KBM-7 (cell line): Measurements from ENCODE around the gene ZBED5.
"Not testable (repeated sequence)": the region's sequence is repeated elsewhere in the genome, so short reads cannot be mapped to it uniquely, and the experiment has no call there.

ENCODE experiments used
- DNase-seq: peaks from one replicate; pipeline ENCODE4 v3.0.0-alpha.2; 2015
- in situ Hi-C: fragments of 300-500 bp; cut with MboI; formaldehyde crosslinking; loops from 2 replicates; pipeline ENCODE4 v1.14.3; 2020; ENCODE audit warnings: low sequenced_read_pairs, low pct_unique_long_range_greater_than_20kb, mixed read lengths

The ZBED5 gene

DNA sequence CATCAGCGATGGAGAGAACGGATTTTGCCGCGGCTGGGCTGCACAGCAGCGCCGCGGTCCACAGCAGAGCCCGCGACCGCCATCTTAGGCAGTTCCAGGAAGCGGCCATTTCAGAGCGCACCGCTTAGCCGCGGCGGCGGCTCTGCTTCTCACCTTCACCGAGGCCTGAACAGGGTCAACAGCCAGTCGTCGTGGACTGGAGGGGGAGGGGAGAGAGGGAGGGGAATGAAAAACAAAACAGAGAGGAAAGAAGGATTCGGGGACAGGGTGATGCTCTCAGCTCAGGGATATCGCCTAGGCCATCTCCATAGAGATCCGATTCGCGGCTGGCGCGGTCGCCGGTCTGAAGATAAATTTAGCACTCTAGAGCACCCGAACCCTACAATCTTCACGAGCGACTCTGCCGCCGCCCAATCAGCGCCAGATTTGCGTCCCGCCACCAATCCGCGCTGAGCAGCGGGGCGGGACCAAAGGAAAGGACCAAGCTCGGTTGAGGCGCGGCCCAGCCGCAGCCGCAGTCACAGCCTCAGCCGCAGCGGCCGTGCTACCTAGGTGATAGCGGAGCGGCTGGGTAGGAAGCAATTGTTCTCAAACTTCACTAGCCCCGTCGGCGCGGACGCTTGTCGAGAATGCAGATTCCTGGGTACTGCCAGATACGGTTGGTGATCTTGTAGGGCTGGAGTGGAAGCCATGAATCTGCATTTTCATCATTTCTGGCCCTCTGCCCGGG is at the start of gene ZBED5:
Gene ZBED5, minus strand, starts transcription at position 345 of the 730 bp plus-strand sequence. CDS start 3,108 bp downstream, outside the sequence.
- in situ Hi-C loops: no loop called here
- peak; percentile 99 for DNase-seq

DNA sequence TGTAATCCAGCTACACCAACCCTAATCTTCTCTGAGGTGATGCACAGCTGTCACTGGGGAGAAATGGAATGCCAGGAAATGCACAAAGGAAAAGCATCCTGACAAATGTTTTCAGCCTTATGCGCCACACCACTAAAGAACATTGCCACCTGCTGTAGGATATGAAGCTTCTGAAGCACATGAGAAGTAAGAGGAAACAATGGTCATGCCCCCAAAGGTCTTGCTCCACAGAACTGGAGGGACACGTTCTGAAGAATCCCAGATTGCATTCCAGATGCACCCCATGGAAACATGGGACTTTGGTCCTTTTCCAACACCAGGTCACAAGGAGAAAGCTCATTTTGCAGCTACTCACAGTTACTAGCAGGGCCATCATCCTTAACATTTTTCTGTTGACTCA is 48.7 kb upstream of the ZBED5 start:
- in situ Hi-C loops: no loop called here
- no peak for DNase-seq

DNA sequence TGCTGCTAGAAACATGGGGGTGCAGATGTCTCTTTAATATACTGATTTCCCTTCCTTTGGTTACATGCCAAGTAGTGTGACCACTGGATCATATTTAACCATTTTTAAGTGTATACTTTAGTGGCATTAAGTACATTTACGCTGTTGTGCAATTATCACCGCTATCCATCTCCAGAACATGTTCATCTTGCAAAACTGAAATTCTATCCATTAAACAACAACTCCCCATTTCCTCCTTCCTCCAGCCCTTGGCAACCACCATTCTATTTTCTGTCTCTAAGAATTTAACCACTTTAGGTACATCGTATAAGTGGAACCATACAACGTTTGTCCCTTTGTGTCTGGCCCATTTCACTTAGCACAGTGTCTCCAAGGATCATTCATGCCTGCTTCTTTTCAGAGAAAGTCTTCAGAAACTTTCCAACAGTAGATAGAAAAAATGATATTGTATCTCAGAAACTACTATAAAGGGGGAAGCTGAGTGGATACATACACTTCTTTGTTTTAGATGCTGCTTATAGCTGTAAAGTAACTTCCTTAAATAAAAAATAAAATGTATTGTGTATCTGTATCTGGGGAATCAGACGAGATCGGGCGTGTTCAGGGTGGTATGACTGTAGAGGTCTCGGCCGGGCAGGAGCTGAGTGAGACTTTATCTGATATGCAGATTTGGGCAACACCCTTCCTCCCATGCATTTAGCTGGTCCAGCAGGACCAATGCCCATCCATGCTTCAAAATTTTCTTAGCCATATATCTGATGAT is 44.6 kb upstream of the ZBED5 start:
- in situ Hi-C loops: no loop called here
- DNase-seq: peak; percentile 72

DNA sequence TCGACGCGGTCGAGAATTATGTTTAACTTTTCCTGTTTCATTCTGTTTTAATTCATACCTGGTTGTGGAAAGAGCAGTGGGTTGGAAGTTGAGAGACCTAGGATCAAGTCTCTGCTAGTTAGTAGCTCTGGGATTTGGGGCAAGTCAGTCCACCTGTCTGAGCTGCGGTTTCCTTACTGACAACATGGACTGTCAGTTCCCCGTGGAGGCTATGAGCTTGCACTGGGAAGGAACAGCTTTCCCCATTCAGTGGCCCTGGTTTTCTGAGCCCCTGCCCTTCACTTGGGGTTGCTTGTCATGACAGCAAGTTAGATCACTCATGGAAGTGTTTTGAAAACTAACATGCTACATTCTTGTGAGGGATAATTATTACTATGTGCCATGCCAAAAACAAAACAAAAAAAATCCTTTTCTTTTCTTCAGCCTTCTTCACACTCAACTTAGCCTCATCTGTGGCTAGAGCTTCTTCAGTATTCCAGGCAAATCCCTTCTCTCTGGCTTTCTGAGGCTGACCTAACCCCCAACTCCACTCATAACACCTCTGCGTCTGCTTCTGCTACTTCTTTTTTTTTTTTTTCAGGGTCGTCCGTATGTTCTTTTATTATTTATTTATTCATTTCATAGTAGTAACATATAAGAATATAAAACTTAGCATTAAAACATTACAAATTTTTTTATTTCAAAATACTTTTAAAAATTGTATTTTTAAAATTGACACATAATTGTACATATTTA is 43.0 kb upstream of the ZBED5 start:
- peak; percentile 21 for DNase-seq

DNA sequence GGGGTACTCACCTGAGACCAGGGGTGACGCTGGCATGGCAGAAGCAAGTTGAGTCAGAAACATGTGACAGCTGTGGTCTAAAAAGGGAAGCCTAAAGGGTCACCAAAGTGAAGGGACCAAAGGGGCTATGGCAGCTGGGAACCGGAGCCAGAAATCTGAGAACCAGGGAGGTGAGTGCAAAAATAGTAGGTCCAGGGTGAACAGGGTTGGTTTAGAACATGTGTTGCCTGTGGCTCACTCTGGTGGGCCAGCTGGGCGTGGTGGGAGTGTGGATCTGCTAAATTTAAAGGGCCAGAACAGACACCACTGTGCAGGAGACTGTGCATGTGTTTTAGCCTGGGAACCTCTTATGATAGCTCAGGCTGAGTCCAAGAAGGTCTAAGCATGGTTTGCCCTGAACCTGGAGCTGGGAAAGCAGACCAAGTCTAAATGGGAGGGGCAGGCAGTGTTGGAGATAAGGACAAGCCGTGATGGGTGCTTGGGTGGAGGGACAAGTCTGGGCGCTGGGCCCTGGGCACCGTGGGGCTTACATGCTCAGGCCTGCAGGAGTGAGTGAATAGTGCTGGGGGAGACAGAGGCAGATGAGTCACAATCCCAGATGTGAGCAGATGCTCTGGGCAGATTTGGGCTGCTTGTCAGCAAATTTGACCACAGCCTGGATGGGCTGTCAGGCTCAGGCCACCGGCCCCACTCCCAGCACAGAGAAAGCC is 41.4 kb upstream of the ZBED5 start:
- DNase-seq: no peak
- in situ Hi-C loops: no loop called here

More for the DNA sequence above, 43.0 kb upstream of the ZBED5 start:
- in situ Hi-C loops: no loop called here

DNA sequence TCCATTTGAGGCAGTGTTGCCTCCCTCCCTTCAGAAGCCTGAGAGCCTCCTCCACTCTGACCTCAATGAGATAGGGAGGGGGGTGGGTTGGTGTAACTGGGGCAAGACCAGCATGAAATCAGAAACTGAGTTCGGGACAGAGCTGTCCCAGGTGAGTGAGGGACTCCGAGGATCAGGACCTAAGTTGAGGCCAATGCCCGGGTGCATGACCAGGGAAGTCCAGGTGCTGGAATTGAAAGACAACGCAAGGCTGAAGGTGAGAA is 40.8 kb upstream of the ZBED5 start:
- in situ Hi-C loops: no loop called here

DNA sequence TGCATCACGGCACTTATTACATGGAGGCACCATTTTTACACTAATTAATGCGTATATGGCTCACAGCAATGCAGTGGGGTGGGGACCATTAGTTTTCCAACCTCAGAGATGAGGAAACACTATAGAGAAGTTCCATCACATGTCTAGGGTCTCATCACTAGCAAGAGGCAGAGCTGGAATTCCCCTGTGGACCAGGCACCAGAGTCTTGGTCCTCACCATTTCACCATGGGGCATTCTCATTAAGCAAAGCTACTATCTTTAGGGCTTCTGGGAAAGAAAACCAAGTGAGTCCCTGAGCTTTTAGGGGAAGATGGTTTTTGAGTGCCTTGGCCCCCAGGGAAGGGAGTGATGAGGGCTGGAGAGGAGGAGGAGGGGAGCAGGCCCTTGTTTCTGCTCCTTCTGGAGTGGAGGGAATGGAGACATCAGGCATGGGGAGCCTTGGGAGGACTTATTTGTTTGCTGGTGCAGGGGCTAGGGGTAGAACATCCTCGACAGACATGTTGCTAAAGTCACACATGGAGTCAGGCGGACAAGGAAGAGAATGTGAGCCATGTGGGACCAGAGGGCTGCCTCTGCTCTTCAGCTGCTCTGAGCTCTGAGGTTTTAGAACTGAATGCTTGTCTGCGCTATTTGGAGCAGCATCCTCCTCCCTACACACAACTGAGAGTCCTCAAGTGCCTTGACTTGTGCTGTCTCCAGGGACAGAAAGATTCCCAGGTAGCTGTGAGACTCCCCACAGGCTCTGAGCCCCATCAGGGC is 40.3 kb upstream of the ZBED5 start:
- DNase-seq: no peak
- in situ Hi-C loops: no loop called here

More for the DNA sequence above, 40.8 kb upstream of the ZBED5 start:
- DNase-seq: no peak

DNA sequence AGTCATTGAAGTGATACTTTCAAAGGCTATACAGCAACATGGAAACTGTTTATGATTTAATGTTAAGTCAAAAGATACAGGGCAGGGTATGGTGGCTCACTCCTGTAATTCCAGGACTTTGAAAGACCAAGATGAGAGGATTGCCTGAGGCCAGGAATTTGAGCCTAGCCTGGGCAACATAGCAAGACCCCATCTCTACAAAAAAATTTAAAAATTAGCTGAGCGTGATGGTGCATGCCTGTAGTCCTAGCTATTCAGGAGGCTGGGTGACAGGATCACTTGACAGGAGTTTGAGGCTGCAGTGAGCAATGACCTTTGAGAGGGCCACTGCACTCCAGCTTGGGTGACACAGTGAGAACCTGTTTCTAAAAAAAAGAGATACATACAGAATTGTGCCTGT is 39.3 kb upstream of the ZBED5 start:
- in situ Hi-C loops: no loop called here
- DNase-seq: no peak

DNA sequence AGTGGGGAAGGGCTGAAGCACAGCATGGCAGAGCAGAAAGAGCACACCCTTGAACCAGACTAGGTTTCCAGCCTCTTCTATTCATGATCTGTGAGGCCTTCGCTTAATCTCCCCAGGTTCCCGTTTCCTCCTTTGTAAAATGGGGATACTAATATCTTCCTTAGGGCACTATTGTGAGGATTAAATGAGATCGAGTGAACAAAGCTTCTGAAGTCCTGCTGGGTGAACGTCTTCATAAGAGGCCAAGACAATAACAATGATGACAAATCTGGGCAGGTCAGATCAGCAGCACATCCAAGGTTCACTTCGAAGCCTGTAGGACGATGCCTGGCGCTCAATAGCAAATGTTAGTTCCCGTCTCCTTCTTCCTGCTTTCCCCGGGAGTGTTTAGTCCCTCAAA is 38.6 kb upstream of the ZBED5 start:
- no peak for DNase-seq
- in situ Hi-C loops: no loop called here

DNA sequence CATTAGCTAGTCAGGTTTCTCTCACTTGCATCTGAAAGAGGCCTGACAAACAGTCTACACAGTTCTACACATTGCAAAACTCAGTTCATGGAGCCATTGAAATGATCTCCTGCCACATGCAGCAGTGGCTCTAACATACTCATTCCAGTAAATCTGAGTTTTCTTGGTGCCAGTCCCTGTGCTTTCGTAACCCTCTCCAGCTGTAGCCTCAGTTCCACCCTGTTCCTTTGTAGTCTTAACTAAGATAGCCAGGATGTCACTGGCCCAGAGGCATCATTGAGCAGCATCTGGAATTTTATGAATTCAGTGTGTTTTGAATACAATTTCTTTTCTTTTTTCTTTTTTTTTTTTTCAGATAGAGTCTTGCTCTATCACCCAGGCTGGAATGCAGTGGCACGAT is 37.4 kb upstream of the ZBED5 start:
- DNase-seq: no peak

DNA sequence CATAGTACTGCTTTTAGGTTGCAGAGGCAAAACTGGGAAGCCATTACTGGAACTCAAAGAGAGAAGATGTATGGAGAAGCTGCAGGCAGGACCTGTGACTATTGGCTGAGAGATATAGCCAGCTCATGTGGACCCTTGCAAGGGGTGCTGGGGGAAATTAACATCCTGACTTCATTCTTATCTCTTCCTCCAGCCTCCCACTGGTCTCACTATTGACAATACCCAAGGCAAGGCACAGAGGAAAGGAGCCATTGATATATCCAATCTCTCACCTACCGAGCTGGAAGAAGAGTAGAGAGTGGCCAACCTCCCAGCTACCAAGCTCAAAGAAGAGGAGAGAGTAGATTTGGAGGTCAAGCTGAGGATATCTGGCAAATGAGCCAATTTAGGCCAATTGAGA is 36.8 kb upstream of the ZBED5 start:
- in situ Hi-C loops: no loop called here
- no peak for DNase-seq

More for the DNA sequence above, 37.4 kb upstream of the ZBED5 start:
- in situ Hi-C loops: no loop called here

DNA sequence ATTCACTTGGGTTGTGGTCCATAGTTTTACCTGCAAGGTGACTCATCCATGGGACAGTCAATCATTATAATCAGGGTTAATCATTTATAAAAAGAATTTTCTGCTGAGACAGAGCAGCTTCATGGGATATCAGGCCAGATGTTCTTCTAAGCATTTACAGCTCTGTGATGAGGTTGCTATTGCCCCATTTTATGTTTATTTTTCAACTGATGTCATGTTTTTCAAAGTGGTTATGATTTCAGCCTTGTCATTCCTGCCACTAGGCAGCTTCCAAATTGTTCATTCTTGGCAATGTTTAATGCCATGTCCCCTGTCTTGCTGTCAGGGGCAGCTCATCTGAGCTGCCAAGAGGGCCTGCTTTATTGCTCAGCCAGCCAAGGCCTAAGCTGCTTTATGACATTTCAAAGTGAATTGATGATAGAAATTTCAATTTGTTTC is 35.9 kb upstream of the ZBED5 start:
- in situ Hi-C loops: no loop called here
- DNase-seq: no peak

DNA sequence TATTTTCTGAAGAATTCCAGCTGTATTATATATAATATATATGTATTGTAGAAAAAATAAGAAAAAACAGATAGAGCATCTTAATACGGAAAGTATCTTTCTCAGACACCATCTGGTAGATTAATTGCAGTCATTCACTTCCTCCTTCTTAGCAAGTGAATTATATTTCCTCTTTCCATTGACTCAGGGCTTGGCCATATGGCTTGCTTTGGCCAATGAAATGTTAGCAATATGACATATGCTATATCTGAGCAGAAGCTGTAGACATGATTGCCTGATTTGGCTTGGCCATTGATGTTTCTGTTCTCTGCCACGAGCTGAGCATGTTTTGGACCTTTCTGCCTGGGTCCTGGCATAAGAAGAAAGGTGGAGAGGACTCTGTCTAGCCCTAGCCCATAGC is 34.4 kb upstream of the ZBED5 start:
- in situ Hi-C loops: no loop called here
- peak; percentile 78 for DNase-seq

DNA sequence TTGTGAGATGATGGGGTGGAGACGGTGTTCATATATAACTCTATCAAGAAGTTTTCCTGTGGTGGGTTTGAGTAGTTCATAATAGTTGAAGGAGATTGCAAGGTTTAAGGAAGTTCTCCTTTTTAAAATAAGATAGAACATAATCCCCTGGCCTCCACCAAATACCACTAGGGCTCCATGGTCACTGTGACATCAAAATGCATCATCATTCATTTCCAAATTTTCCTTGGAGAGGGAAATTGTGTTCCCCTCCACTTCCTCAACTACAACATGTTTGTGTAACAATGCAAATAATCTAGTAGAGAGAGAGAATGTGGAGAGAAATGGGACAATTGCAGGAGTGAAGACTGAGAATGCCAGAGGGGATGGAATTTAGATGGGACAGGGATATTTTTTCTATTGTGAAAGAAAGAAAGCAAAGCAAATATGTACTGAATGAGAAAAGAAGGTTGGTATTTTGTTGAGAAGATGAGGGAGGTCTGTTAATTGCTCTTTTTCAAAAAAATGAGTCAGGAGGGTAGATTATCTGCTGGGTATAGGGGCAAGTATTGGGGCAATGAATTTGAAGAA is 33.4 kb upstream of the ZBED5 start:
- in situ Hi-C loops: no loop called here
- DNase-seq: no peak

DNA sequence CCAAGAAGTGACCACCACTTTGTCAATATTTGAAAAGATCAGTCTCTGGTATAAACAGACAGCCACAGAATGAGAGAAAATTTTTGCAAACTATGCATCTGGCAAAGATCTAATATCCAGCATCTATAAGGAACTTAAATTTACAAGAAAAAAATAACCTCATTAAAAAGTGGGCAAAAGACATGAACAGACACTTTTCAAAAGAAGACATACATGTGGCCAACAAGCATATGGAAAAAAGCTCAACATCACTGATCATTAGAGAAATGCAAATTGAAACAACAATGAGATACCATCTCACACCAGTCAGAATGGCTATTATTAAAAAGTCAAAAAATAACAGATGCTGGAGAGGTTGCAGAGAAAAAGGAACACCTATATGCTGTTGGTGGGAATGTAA is 32.2 kb upstream of the ZBED5 start:
- DNase-seq, in situ Hi-C loops: not testable (repeated sequence)

DNA sequence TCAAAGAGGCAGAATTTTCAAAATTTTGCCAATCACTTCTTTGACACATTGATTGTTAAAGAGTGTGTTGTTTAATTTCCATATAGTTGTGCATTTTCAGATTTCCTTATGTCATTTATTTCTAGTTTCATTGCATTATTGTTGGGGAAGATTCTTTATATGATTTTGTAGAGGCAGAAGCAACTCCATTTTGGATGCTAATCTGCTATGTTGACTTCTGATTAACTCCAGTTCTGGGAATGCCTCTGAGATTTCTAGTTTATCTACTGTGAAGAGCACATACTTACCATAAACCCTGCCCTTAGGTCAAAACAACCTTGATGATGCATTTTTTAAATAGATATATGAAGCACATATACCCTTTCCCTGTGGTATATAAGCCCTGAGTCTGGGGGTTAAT is 29.5 kb upstream of the ZBED5 start:
- no peak for DNase-seq
- in situ Hi-C loops: no loop called here

DNA sequence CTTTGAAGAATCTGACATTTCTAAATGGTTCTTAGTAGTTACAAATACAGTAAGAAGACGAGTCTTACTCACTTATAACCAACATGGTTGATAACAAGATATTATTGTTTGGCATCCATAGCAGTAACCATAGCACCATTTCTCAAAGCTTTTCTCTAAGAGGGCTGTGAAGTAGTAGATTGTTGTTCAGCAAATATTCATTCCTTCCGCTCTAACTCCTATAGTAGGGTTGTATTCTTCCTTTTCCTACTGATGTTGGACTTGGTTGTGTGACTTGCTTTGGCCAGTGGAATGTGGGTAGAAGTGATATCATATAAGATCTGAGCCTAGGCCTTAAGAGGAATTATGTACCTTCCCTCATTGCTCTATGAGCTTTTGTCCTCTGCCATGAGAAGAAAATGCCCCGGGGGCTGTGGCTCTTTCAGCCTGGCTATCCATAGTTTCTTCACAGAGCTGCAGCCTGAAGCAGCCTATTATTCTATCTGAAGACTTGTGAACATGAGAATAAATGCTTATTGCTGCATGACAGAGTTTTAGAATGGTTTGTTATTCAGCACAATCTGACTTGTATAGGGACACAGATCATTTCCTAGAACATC is 28.9 kb upstream of the ZBED5 start:
- in situ Hi-C loops: no loop called here
- DNase-seq: no peak

DNA sequence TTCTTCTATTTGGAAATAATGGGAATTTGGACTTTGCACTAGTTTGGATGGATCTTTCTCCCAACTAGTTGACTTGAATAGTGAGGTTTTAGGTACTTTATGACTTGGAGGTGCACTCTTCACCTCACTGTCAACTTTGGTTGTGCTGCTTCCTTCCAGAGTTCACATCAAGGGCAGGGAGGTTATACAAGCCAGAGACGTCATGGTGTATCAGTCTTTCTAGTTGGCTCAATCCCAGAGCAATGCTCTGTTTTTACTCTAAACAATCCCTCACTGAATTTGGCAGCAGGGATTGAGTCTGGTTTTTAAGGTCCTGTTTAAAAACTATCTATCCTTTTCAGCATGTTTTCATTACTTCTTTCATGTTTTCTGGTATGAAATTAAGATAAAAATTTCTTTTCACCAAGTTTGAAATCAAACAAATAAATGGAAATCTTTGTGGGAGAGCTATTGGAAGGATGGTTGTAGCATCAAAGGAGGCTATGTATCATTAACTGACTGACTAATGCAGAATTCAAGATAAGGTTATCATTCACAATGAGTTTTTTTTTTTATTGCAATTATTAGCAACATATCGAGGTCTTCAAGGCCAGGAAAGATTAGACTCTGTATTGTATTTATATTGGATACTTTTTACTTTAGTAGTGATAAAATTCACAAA is 28.0 kb upstream of the ZBED5 start:
- DNase-seq: no peak
- in situ Hi-C loops: no loop called here
